Liver (tissue), 3 donors: ENCODE data around the gene ANAPC4.

Source experiments
- FOXA1 ChIP-seq: IDR thresholded peaks from 2 replicates; pipeline ENCODE4 v1.6.1; 2016; ENCODE audit warnings: antibody characterized with exemption
- FOXA2 ChIP-seq: IDR thresholded peaks from 2 replicates; pipeline ENCODE4 v1.6.1; 2016; ENCODE audit warnings: antibody characterized with exemption
- GABPA ChIP-seq, 2 donors: IDR thresholded peaks in 1 of 2; conservative IDR thresholded peaks in 1 of 2; 2 replicates each; pipeline ENCODE4 v1.6.1; 2016; ENCODE audit warnings: antibody characterized with exemption in 2 of 2, mild to moderate bottlenecking in 1 of 2, moderate library complexity in 1 of 2
- RAD21 ChIP-seq, 2 donors: IDR thresholded peaks; 2 replicates each; pipeline ENCODE4 v1.6.1; 2016; ENCODE audit warnings: antibody characterized with exemption in 2 of 2, mild to moderate bottlenecking in 2 of 2
- TAF1 ChIP-seq: conservative IDR thresholded peaks from 2 replicates; pipeline ENCODE4 v1.6.1; 2016; ENCODE audit warnings: antibody characterized with exemption, mild to moderate bottlenecking
- YY1 ChIP-seq: IDR thresholded peaks from 2 replicates; pipeline ENCODE4 v1.6.1; 2016; ENCODE audit warnings: antibody characterized with exemption, mild to moderate bottlenecking
- TF ChIP-seq, protein P1 (sequence below): fragments of 150-350 bp; IDR thresholded peaks from 2 replicates; pipeline ENCODE4 v1.5.1; 2017; ENCODE audit warnings: improper control_type of control experiment, low read depth, low read length; ENCODE audit not compliant: missing input control
- TF ChIP-seq, protein P2 (sequence below): IDR thresholded peaks from 2 replicates; pipeline ENCODE4 v1.6.1; 2016; ENCODE audit warnings: antibody characterized with exemption
- TF ChIP-seq, protein P3 (sequence below): IDR thresholded peaks from 2 replicates; pipeline ENCODE4 v1.6.1; 2016; ENCODE audit warnings: antibody characterized with exemption
- TF ChIP-seq, protein P4 (sequence below): IDR thresholded peaks from 2 replicates; pipeline ENCODE4 v1.6.1; 2016; ENCODE audit warnings: antibody characterized with exemption, mild to moderate bottlenecking
- donor health status: healthy.
- donor health status: healthy.

DNA sequence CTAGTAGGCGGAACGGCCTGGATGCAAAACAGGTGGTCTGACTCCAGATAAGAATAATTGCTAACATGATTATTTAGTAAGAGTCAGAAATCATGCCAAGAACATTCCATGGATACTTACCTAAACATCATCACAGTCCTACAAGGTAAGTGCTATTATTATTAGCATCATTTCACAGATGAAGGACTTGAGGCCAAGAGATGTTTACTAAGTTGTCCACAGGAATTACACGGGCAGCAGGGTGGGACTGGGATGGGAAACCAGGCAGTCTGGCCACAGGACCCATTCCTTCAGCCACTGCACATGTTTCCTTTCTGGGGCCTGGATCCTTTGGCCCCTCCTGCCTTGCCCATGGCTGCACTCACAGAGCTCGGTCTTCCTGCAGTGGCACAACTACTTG lies 48.3 kb downstream of the ANAPC4 start:
- TF ChIP-seq, protein P1, sequence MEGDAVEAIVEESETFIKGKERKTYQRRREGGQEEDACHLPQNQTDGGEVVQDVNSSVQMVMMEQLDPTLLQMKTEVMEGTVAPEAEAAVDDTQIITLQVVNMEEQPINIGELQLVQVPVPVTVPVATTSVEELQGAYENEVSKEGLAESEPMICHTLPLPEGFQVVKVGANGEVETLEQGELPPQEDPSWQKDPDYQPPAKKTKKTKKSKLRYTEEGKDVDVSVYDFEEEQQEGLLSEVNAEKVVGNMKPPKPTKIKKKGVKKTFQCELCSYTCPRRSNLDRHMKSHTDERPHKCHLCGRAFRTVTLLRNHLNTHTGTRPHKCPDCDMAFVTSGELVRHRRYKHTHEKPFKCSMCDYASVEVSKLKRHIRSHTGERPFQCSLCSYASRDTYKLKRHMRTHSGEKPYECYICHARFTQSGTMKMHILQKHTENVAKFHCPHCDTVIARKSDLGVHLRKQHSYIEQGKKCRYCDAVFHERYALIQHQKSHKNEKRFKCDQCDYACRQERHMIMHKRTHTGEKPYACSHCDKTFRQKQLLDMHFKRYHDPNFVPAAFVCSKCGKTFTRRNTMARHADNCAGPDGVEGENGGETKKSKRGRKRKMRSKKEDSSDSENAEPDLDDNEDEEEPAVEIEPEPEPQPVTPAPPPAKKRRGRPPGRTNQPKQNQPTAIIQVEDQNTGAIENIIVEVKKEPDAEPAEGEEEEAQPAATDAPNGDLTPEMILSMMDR: no peak
- TF ChIP-seq FOXA1 (no peak), FOXA2 (no peak), GABPA (IDR thresholded peaks at IDR 0.05 in 1 of 2, conservative IDR thresholded peaks at IDR 0.05 in 1 of 2) (no peak), RAD21 (IDR thresholded peaks at IDR 0.05) (no peak), YY1 (no peak), TAF1 (no peak)
- TF ChIP-seq, protein P2, sequence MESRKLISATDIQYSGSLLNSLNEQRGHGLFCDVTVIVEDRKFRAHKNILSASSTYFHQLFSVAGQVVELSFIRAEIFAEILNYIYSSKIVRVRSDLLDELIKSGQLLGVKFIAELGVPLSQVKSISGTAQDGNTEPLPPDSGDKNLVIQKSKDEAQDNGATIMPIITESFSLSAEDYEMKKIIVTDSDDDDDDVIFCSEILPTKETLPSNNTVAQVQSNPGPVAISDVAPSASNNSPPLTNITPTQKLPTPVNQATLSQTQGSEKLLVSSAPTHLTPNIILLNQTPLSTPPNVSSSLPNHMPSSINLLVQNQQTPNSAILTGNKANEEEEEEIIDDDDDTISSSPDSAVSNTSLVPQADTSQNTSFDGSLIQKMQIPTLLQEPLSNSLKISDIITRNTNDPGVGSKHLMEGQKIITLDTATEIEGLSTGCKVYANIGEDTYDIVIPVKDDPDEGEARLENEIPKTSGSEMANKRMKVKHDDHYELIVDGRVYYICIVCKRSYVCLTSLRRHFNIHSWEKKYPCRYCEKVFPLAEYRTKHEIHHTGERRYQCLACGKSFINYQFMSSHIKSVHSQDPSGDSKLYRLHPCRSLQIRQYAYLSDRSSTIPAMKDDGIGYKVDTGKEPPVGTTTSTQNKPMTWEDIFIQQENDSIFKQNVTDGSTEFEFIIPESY: no peak
- TF ChIP-seq, protein P3, sequence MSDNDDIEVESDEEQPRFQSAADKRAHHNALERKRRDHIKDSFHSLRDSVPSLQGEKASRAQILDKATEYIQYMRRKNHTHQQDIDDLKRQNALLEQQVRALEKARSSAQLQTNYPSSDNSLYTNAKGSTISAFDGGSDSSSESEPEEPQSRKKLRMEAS: no peak
- TF ChIP-seq, protein P4, sequence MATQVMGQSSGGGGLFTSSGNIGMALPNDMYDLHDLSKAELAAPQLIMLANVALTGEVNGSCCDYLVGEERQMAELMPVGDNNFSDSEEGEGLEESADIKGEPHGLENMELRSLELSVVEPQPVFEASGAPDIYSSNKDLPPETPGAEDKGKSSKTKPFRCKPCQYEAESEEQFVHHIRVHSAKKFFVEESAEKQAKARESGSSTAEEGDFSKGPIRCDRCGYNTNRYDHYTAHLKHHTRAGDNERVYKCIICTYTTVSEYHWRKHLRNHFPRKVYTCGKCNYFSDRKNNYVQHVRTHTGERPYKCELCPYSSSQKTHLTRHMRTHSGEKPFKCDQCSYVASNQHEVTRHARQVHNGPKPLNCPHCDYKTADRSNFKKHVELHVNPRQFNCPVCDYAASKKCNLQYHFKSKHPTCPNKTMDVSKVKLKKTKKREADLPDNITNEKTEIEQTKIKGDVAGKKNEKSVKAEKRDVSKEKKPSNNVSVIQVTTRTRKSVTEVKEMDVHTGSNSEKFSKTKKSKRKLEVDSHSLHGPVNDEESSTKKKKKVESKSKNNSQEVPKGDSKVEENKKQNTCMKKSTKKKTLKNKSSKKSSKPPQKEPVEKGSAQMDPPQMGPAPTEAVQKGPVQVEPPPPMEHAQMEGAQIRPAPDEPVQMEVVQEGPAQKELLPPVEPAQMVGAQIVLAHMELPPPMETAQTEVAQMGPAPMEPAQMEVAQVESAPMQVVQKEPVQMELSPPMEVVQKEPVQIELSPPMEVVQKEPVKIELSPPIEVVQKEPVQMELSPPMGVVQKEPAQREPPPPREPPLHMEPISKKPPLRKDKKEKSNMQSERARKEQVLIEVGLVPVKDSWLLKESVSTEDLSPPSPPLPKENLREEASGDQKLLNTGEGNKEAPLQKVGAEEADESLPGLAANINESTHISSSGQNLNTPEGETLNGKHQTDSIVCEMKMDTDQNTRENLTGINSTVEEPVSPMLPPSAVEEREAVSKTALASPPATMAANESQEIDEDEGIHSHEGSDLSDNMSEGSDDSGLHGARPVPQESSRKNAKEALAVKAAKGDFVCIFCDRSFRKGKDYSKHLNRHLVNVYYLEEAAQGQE: no peak
